SK-N-SH (cell line): ENCODE data around the gene ZNF783. TPM values are rescaled to one million over a fixed set of nuclear protein-coding genes. Genes with fewer than 3 reads are reported as not detected.

Experiments used
- CTCF ChIA-PET: fragments of 300-600, 350-600 bp; formaldehyde crosslinking; extraction: SDS; loops from one replicate; lab custom pipeline; 2021; lab: Yijun Ruan, JAX
- POLR2A ChIA-PET: fragments of 350-600 bp; sonication (Branson Sonifier 250); formaldehyde crosslinking; extraction: SDS; loops from one replicate; lab custom pipeline; 2020; ENCODE audit warnings: antibody characterized with exemption, inconsistent platforms; lab: Yijun Ruan, JAX
- DNase-seq: peaks from one replicate; pipeline ENCODE4 v3.0.0; 2012
- H2AFZ ChIP-seq: fragments of 200-600 bp; sonication (generic); 2 replicates; pipeline ENCODE4 v1.8.1; 2016; ENCODE audit warnings: antibody characterized with exemption, mild to moderate bottlenecking, low read depth
- H3F3A ChIP-seq: fragments of 200-600 bp; sonication (generic); replicated peaks from 2 replicates; pipeline ENCODE3; 2016; ENCODE audit warnings: antibody characterized with exemption, mild to moderate bottlenecking; ENCODE audit not compliant: insufficient read depth
- H3K27ac ChIP-seq, 2 experiments: fragments of 200-500 bp in 1 of 2; fragments of 200-600 bp in 1 of 2; sonication (Bioruptor generic) in 1 of 2; sonication (generic), shearing (Covaris generic) in 1 of 2; 2 replicates each; pipeline versions ENCODE4 v1.5.1 to v1.6.1; 2014 to 2016; ENCODE audit warnings: low read depth in 2 of 2, inconsistent platforms in 1 of 2, low read length in 1 of 2, mild to moderate bottlenecking in 1 of 2, mixed read lengths in 1 of 2
- H3K27me3 ChIP-seq: fragments of 200-600 bp; sonication (generic), shearing (Covaris generic); 2 replicates; pipeline ENCODE4 v1.6.1; 2016; ENCODE audit warnings: mixed run types; ENCODE audit not compliant: insufficient read depth
- H3K36me3 ChIP-seq, 2 experiments: fragments of 200-500 bp in 1 of 2; fragments of 200-600 bp in 1 of 2; sonication (Bioruptor generic) in 1 of 2; sonication (generic) in 1 of 2; replicated peaks in 1 of 2; 2 replicates each; pipeline versions ENCODE3 to v1.5.1; 2014 to 2016; ENCODE audit warnings: low read length in 1 of 2, mild to moderate bottlenecking in 1 of 2; ENCODE audit not compliant: insufficient read depth in 2 of 2, control insufficient read depth in 1 of 2
- H3K4me1 ChIP-seq, 2 experiments: fragments of 200-500 bp in 1 of 2; fragments of 200-600 bp in 1 of 2; sonication (Bioruptor generic) in 1 of 2; sonication (generic), shearing (Covaris generic) in 1 of 2; 2 replicates each; pipeline versions ENCODE4 v1.5.1 to v1.6.1; 2014 to 2016; ENCODE audit warnings: low read depth in 1 of 2, low read length in 1 of 2, mixed run types in 1 of 2; ENCODE audit not compliant: insufficient read depth in 2 of 2, control insufficient read depth in 1 of 2
- H3K4me2 ChIP-seq: fragments of 200-600 bp; sonication (generic), shearing (Covaris generic); 2 replicates; pipeline ENCODE4 v1.6.1; 2017; ENCODE audit warnings: mixed run types
- H3K4me3 ChIP-seq, 2 experiments: fragments of 200-500 bp in 1 of 2; fragments of 200-600 bp in 1 of 2; sonication (Bioruptor generic) in 1 of 2; sonication (generic), shearing (Covaris generic) in 1 of 2; 2 replicates each; pipeline versions ENCODE4 v1.5.1 to v1.8.1; 2014 to 2016; ENCODE audit warnings: low read depth in 2 of 2, inconsistent platforms in 1 of 2, low read length in 1 of 2, mild to moderate bottlenecking in 1 of 2, mixed read lengths in 1 of 2, moderate library complexity in 1 of 2
- H3K79me2 ChIP-seq: fragments of 200-600 bp; sonication (generic); 2 replicates; pipeline ENCODE4 v1.8.1; 2017; ENCODE audit warnings: mild to moderate bottlenecking; ENCODE audit not compliant: insufficient read depth
- H3K9ac ChIP-seq: fragments of 200-600 bp; sonication (generic); 2 replicates; pipeline ENCODE4 v1.6.1; 2017; ENCODE audit warnings: mixed run types
- H3K9me2 ChIP-seq: fragments of 200-600 bp; sonication (generic); 2 replicates; pipeline ENCODE4 v1.6.1; 2017; ENCODE audit warnings: mixed run types
- H3K9me3 ChIP-seq: fragments of 200-600 bp; sonication (generic); 2 replicates; pipeline ENCODE4 v1.6.1; 2017; ENCODE audit warnings: mixed run types, mild to moderate bottlenecking, moderate library complexity
- H4K20me1 ChIP-seq: fragments of 200-600 bp; sonication (generic); 2 replicates; pipeline ENCODE4 v1.6.1; 2017; ENCODE audit warnings: mild to moderate bottlenecking, mixed run types; ENCODE audit not compliant: insufficient read depth
- ELF1 ChIP-seq: IDR thresholded peaks from 2 replicates; pipeline ENCODE4 v1.4.0; 2012
- EP300 ChIP-seq, 2 experiments: IDR thresholded peaks; 2 replicates each; pipeline versions ENCODE4 v1.4.0 to v1.6.1; 2012; ENCODE audit warnings: borderline replicate concordance in 1 of 2, low read depth in 1 of 2, low read length in 1 of 2
- EZH2phosphoT487 ChIP-seq: fragments of 200-600 bp; sonication (generic); IDR thresholded peaks from 2 replicates; pipeline ENCODE4 v1.6.1; 2017; ENCODE audit warnings: low read depth, mixed run types, mild to moderate bottlenecking, antibody characterized with exemption, moderate library complexity, borderline replicate concordance
- FOSL2 ChIP-seq: IDR thresholded peaks from 2 replicates; pipeline ENCODE4 v1.4.0; 2012; ENCODE audit warnings: low read depth, mild to moderate bottlenecking, moderate library complexity, borderline replicate concordance
- FOXJ3 ChIP-seq: sonication (generic); formaldehyde crosslinking; IDR thresholded peaks from 2 replicates; pipeline ENCODE4 v1.5.1; 2020; ENCODE audit warnings: mild to moderate bottlenecking, missing genetic modification reagents
- FOXM1 ChIP-seq: IDR thresholded peaks from 2 replicates; pipeline ENCODE4 v1.4.0; 2012; ENCODE audit warnings: low read depth, mild to moderate bottlenecking
- GABPA ChIP-seq: IDR thresholded peaks from 2 replicates; pipeline ENCODE4 v1.4.0; 2012; ENCODE audit warnings: low read depth, mild to moderate bottlenecking
- IRF3 ChIP-seq: fragments of 150-350 bp; IDR thresholded peaks from 2 replicates; pipeline ENCODE4 v1.6.1; 2016; ENCODE audit warnings: mild to moderate bottlenecking, low read depth, low read length
- JUND ChIP-seq: IDR thresholded peaks from 2 replicates; pipeline ENCODE4 v1.4.0; 2012
- MXI1 ChIP-seq: IDR thresholded peaks from 2 replicates; pipeline ENCODE4 v1.6.1; 2012; ENCODE audit warnings: mild to moderate bottlenecking, low read depth, low read length, improper control_type of control experiment
- NFIC ChIP-seq: IDR thresholded peaks from 2 replicates; pipeline ENCODE4 v1.4.0; 2012; ENCODE audit warnings: borderline replicate concordance
- NRF1 ChIP-seq: IDR thresholded peaks from 2 replicates; pipeline ENCODE4 v1.6.1; 2012; ENCODE audit warnings: low read depth, mild to moderate bottlenecking, low read length
- POLR2AphosphoS5 ChIP-seq: IDR thresholded peaks from 2 replicates; pipeline ENCODE4 v1.6.1; 2012; ENCODE audit warnings: low read depth, low read length
- RFX5 ChIP-seq: IDR thresholded peaks from 2 replicates; pipeline ENCODE4 v1.6.1; 2012; ENCODE audit warnings: mild to moderate bottlenecking, improper control_type of control experiment, low read length
- SIN3A ChIP-seq: IDR thresholded peaks from 2 replicates; pipeline ENCODE4 v1.6.1; 2012; ENCODE audit warnings: low read depth, mild to moderate bottlenecking, low read length, moderate library complexity, borderline replicate concordance
- TAF1 ChIP-seq: IDR thresholded peaks from 2 replicates; pipeline ENCODE4 v1.6.1; 2012; ENCODE audit warnings: low read depth, mild to moderate bottlenecking, low read length, moderate library complexity, borderline replicate concordance
- TEAD4 ChIP-seq: IDR thresholded peaks from 2 replicates; pipeline ENCODE4 v1.4.0; 2012; ENCODE audit warnings: mild to moderate bottlenecking, borderline replicate concordance; ENCODE audit not compliant: insufficient read depth
- YY1 ChIP-seq: IDR thresholded peaks from 2 replicates; pipeline ENCODE4 v1.4.0; 2012; ENCODE audit warnings: low read depth, mild to moderate bottlenecking
- WGBS: methylation state at CpG from one replicate; pipeline ENCODE4 v1.1.6; 2017; ENCODE audit warnings: low lambda C conversion rate; 5-methylcytosine and 5-hydroxymethylcytosine counted together
- polyA plus RNA-seq, 3 experiments: library from polyadenylated mRNA; depleted of rRNA; stranded (reverse); fragments of >200 nt; gene quantifications; 2 replicates each; pipeline ENCODE4 v1.2.3, GENCODE V29; 2012
- TF ChIP-seq, protein P1 (sequence below): fragments of 200-600 bp; sonication (generic); IDR thresholded peaks from 2 replicates; pipeline ENCODE4 v1.6.1; 2017; ENCODE audit warnings: antibody characterized with exemption, mild to moderate bottlenecking, moderate library complexity
- TF ChIP-seq, protein P2 (sequence below): fragments of 150-350 bp; IDR thresholded peaks from 2 replicates; pipeline ENCODE4 v1.6.1; 2017; ENCODE audit warnings: antibody characterized with exemption, low read length, low read depth, borderline replicate concordance

ZNF783 gene
- polyA plus RNA-seq, 1 of the 3 experiments (the other 2 are of a cell fraction) = 12.5 TPM

DNA sequence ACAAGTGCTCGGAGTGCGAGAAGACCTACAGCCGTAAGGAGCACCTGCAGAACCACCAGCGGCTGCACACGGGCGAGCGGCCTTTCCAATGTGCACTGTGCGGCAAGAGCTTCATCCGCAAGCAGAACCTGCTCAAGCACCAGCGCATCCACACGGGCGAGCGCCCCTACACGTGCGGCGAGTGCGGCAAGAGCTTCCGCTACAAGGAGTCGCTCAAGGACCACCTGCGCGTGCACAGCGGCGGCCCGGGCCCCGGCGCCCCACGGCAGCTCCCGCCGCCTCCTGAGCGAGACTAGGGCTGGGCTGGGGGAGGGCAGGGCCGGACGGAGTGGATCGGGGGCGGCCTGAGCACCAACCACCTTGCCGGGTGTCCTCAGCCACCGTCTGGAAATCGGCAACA, 37.6 kb upstream of the ZNF783 start:
- H3K27ac ChIP-seq = no peak overlapping the region
- no peaks in the 10 kb centered on the region for H3K9me2 ChIP-seq
- no peak overlapping the region for H3K9ac ChIP-seq
- 94% methylated on average over 20 of the region's 37 CpGs for whole genome bisulfite sequencing
- H3K4me3 ChIP-seq = no peak overlapping the region
- H3K27me3 ChIP-seq = no peaks in the 10 kb centered on the region
- H4K20me1 ChIP-seq = no peaks in the 10 kb centered on the region
- DNase-seq = no peak
- no peaks in the 10 kb centered on the region; a peak in 1 of 4 replicates for H3K4me1 ChIP-seq
- POLR2A ChIA-PET = no interaction called here
- CTCF ChIA-PET = no interaction called here
- no peak overlapping the region for H2AFZ ChIP-seq
- peaks cover 25 to 42% of the 10 kb centered on the region in 2 experiments for H3K36me3 ChIP-seq
- H3F3A ChIP-seq = peaks cover 4% of the 10 kb centered on the region
- no peaks in the 10 kb centered on the region for H3K9me3 ChIP-seq
- no peaks in the 10 kb centered on the region; the same call in 1 of the 2 replicates for H3K79me2 ChIP-seq
- H3K4me2 ChIP-seq = no peak overlapping the region
- no peak for TF ChIP-seq GABPA
- no peak for TF ChIP-seq IRF3
- TF ChIP-seq MXI1 = no peak
- TF ChIP-seq POLR2AphosphoS5 = no peak
- no peak for TF ChIP-seq TEAD4
- no peak for TF ChIP-seq ELF1
- no peak for TF ChIP-seq FOXM1
- no peak for TF ChIP-seq FOSL2
- TF ChIP-seq NFIC = no peak
- TF ChIP-seq EP300 (IDR thresholded peaks at IDR 0.05; ENCODE audit: borderline replicate concordance in 1 of 2, low read depth in 1 of 2, low read length in 1 of 2) = no peak
- TF ChIP-seq TAF1 = no peak
- TF ChIP-seq NRF1 = no peak
- TF ChIP-seq, protein P1, sequence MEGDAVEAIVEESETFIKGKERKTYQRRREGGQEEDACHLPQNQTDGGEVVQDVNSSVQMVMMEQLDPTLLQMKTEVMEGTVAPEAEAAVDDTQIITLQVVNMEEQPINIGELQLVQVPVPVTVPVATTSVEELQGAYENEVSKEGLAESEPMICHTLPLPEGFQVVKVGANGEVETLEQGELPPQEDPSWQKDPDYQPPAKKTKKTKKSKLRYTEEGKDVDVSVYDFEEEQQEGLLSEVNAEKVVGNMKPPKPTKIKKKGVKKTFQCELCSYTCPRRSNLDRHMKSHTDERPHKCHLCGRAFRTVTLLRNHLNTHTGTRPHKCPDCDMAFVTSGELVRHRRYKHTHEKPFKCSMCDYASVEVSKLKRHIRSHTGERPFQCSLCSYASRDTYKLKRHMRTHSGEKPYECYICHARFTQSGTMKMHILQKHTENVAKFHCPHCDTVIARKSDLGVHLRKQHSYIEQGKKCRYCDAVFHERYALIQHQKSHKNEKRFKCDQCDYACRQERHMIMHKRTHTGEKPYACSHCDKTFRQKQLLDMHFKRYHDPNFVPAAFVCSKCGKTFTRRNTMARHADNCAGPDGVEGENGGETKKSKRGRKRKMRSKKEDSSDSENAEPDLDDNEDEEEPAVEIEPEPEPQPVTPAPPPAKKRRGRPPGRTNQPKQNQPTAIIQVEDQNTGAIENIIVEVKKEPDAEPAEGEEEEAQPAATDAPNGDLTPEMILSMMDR = no peak
- TF ChIP-seq, protein P2, sequence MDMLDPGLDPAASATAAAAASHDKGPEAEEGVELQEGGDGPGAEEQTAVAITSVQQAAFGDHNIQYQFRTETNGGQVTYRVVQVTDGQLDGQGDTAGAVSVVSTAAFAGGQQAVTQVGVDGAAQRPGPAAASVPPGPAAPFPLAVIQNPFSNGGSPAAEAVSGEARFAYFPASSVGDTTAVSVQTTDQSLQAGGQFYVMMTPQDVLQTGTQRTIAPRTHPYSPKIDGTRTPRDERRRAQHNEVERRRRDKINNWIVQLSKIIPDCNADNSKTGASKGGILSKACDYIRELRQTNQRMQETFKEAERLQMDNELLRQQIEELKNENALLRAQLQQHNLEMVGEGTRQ = no peak
- TF ChIP-seq YY1 = no peak
- no peak for TF ChIP-seq EZH2phosphoT487
- no peak for TF ChIP-seq RFX5
- no peak for TF ChIP-seq SIN3A
- TF ChIP-seq JUND = no peak
- TF ChIP-seq FOXJ3 (CRISPR knock-in tag) = no peak
